PFSK-1 (cell line): ENCODE measurements around the gene TSPAN14.

ENCODE experiments used
- FOXP2 ChIP-seq: optimal IDR thresholded peaks from 2 replicates; pipeline ENCODE3; 2011; ENCODE audit warnings: borderline replicate concordance, control low read depth, inconsistent platforms; ENCODE audit not compliant: insufficient read depth; ENCODE audit errors: extremely low read length, extremely low read depth
- POLR2AphosphoS5 ChIP-seq: IDR thresholded peaks from 2 replicates; pipeline ENCODE4 v1.6.1; 2012; ENCODE audit warnings: low read depth, mild to moderate bottlenecking, control low read depth, low read length, moderate library complexity
- REST ChIP-seq, 2 experiments: IDR thresholded peaks; 2 replicates each; pipeline versions ENCODE4 v1.6.1 to v1.8.0; 2011 to 2012; ENCODE audit warnings: low read depth in 2 of 2, low read length in 2 of 2, control low read depth in 1 of 2, inconsistent platforms in 1 of 2, mild to moderate bottlenecking in 1 of 2, moderate library complexity in 1 of 2; ENCODE audit not compliant: insufficient read depth in 1 of 2
- SIN3A ChIP-seq: IDR thresholded peaks from 2 replicates; pipeline ENCODE4 v1.6.1; 2012; ENCODE audit warnings: mild to moderate bottlenecking, low read length, moderate library complexity, borderline replicate concordance; ENCODE audit not compliant: insufficient read depth
- TAF1 ChIP-seq: IDR thresholded peaks from 2 replicates; pipeline ENCODE4 v1.6.1; 2012; ENCODE audit warnings: low read length, control low read depth, borderline replicate concordance; ENCODE audit not compliant: insufficient read depth

Gene TSPAN14

GRCh38 chr10:80491251-80492102, 37.4 kb downstream of the TSPAN14 start:
- TF ChIP-seq TAF1 (no peak), REST (IDR thresholded peaks at IDR 0.05; ENCODE audit: insufficient read depth in 1 of 2, low read depth in 2 of 2, low read length in 2 of 2) (no peak), POLR2AphosphoS5 (no peak), SIN3A (no peak), FOXP2 (no peak)

- TF ChIP-seq POLR2AphosphoS5 (no peak), FOXP2 (no peak), SIN3A (no peak), TAF1 (no peak), REST (IDR thresholded peaks at IDR 0.05; ENCODE audit: insufficient read depth in 1 of 2, low read depth in 2 of 2, low read length in 2 of 2) (no peak)
Observed at GRCh38 chr10:80492848-80493521, 38.9 kb downstream of the TSPAN14 start.

GRCh38 chr10:80493522-80494051, 39.5 kb downstream of the TSPAN14 start:
- no peak for TF ChIP-seq POLR2AphosphoS5
- TF ChIP-seq SIN3A, result no peak
- TF ChIP-seq TAF1, result no peak
- TF ChIP-seq REST (IDR thresholded peaks at IDR 0.05; ENCODE audit: insufficient read depth in 1 of 2, low read depth in 2 of 2, low read length in 2 of 2), result no peak

- no peak for TF ChIP-seq POLR2AphosphoS5
- no peak for TF ChIP-seq FOXP2
- no peak for TF ChIP-seq SIN3A
- no peak for TF ChIP-seq REST (IDR thresholded peaks at IDR 0.05; ENCODE audit: insufficient read depth in 1 of 2, low read depth in 2 of 2, low read length in 2 of 2)
- no peak for TF ChIP-seq TAF1
Observed at GRCh38 chr10:80496555-80497172, 42.6 kb downstream of the TSPAN14 start.
